Measurements from ENCODE around the gene TMEM207. TPM values are rescaled to one million over a fixed set of nuclear protein-coding genes. Genes with fewer than 3 reads are reported as not detected.

Gene TMEM207
- polyA plus RNA-seq, 1 of the 3 experiments (the other 2 are of a cell fraction) = not detected

DNA sequence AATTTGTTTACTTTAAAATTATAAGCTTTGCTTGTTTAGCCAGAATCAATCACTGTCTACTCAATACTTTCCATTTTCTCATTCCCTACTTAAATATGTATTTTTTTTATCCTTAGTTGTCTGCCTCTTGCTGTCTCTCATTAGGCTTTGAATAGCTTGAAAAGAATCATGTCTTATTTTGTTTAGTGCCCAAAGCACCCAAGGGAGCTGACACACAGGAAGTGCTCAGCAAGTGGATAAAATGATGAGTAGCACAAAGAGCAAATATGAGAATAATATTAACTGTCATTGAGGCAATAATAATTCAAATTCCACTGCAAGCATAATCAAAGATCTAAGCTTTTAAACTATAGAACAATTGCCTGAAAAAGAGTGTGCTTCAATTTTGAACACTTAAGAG, 45.2 kb upstream of the TMEM207 start:
- no peaks in the 10 kb centered on the region for H3K4me1 ChIP-seq (ENCODE audit: control insufficient read depth in 1 of 2, insufficient read depth in 2 of 2, low read depth in 1 of 2, low read length in 1 of 2)
- H2AFZ ChIP-seq (ENCODE audit: low read depth) = no peak overlapping the region
- CTCF ChIA-PET = interaction anchor here (0.6 kb wide), 1 partner anchor 218 kb away, joined by 4 read pairs; no protein-coding TSS in a partner anchor

GRCh38 chr3:190492966-190493365, 43.3 kb upstream of the TMEM207 start:
- Histone ChIP-seq H3F3A (replicated peaks; ENCODE audit: insufficient read depth) (no peaks in the 10 kb centered on the region), H3K79me2 (ENCODE audit: insufficient read depth) (no peaks in the 10 kb centered on the region), H3K4me3 (ENCODE audit: low read depth in 2 of 2, low read length in 1 of 2) (no peak overlapping the region), H3K36me3 (replicated peaks in 1 of 2; ENCODE audit: control insufficient read depth in 1 of 2, insufficient read depth in 2 of 2, low read length in 1 of 2) (no peaks in the 10 kb centered on the region), H3K9ac (no peak overlapping the region), H3K9me3 (no peaks in the 10 kb centered on the region), H3K4me2 (no peak overlapping the region), H3K9me2 (no peaks in the 10 kb centered on the region), H3K27ac (ENCODE audit: low read depth in 2 of 2, low read length in 1 of 2) (no peak overlapping the region), H3K4me1 (ENCODE audit: control insufficient read depth in 1 of 2, insufficient read depth in 2 of 2, low read depth in 1 of 2, low read length in 1 of 2) (no peaks in the 10 kb centered on the region), H3K27me3 (ENCODE audit: insufficient read depth) (no peaks in the 10 kb centered on the region; the same call in 1 of the 2 replicates), H4K20me1 (ENCODE audit: insufficient read depth) (no peaks in the 10 kb centered on the region), H2AFZ (ENCODE audit: low read depth) (no peak overlapping the region)
- CTCF ChIA-PET = no interaction called here
- POLR2A ChIA-PET = no interaction called here
- WGBS (ENCODE audit: low lambda C conversion rate) = 8% methylated on average over 4 of the region's 4 CpGs
- no peak for DNase-seq
- TF ChIP-seq ZBTB33 (IDR thresholded peaks at IDR 0.05; ENCODE audit: borderline replicate concordance, low read depth) (no peak), FOSL2 (IDR thresholded peaks at IDR 0.05; ENCODE audit: borderline replicate concordance, low read depth) (no peak), SMC3 (IDR thresholded peaks at IDR 0.05; ENCODE audit: low read depth, low read length) (no peak), YY1 (IDR thresholded peaks at IDR 0.05; ENCODE audit: low read depth) (no peak), EZH2phosphoT487 (IDR thresholded peaks at IDR 0.05; ENCODE audit: borderline replicate concordance, low read depth) (no peak), FOXM1 (IDR thresholded peaks at IDR 0.05; ENCODE audit: low read depth) (no peak), FOXJ3 (CRISPR knock-in tag; IDR thresholded peaks at IDR 0.05) (no peak), CHD2 (IDR thresholded peaks at IDR 0.05; ENCODE audit: low read length, partially characterized antibody) (no peak), TCF12 (IDR thresholded peaks at IDR 0.05) (no peak), RFX5 (IDR thresholded peaks at IDR 0.05; ENCODE audit: low read length) (no peak), REST (IDR thresholded peaks at IDR 0.05; ENCODE audit: low read depth, low read length) (no peak)
- TF ChIP-seq, protein P1, sequence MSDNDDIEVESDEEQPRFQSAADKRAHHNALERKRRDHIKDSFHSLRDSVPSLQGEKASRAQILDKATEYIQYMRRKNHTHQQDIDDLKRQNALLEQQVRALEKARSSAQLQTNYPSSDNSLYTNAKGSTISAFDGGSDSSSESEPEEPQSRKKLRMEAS (IDR thresholded peaks at IDR 0.05; ENCODE audit: low read depth) = no peak
- TF ChIP-seq, protein P2, sequence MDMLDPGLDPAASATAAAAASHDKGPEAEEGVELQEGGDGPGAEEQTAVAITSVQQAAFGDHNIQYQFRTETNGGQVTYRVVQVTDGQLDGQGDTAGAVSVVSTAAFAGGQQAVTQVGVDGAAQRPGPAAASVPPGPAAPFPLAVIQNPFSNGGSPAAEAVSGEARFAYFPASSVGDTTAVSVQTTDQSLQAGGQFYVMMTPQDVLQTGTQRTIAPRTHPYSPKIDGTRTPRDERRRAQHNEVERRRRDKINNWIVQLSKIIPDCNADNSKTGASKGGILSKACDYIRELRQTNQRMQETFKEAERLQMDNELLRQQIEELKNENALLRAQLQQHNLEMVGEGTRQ (IDR thresholded peaks at IDR 0.05; ENCODE audit: borderline replicate concordance, low read depth, low read length) = no peak

More for the DNA sequence above, 45.2 kb upstream of the TMEM207 start:
- Histone ChIP-seq H3K9me3 (no peaks in the 10 kb centered on the region), H3K9me2 (no peaks in the 10 kb centered on the region), H3K27ac (ENCODE audit: low read depth in 2 of 2, low read length in 1 of 2) (no peak overlapping the region), H3K36me3 (replicated peaks in 1 of 2; ENCODE audit: control insufficient read depth in 1 of 2, insufficient read depth in 2 of 2, low read length in 1 of 2) (no peaks in the 10 kb centered on the region), H3K9ac (no peak overlapping the region), H3F3A (replicated peaks; ENCODE audit: insufficient read depth) (no peaks in the 10 kb centered on the region), H4K20me1 (ENCODE audit: insufficient read depth) (no peaks in the 10 kb centered on the region), H3K79me2 (ENCODE audit: insufficient read depth) (no peaks in the 10 kb centered on the region), H3K4me2 (no peak overlapping the region), H3K27me3 (ENCODE audit: insufficient read depth) (no peaks in the 10 kb centered on the region; the same call in 1 of the 2 replicates), H3K4me3 (ENCODE audit: low read depth in 2 of 2, low read length in 1 of 2) (no peak overlapping the region)
- DNase-seq = no peak
- TF ChIP-seq GABPA (IDR thresholded peaks at IDR 0.05; ENCODE audit: low read depth) (no peak), FOSL2 (IDR thresholded peaks at IDR 0.05; ENCODE audit: borderline replicate concordance, low read depth) (no peak), MXI1 (IDR thresholded peaks at IDR 0.05; ENCODE audit: low read depth, low read length) (no peak), RAD21 (IDR thresholded peaks at IDR 0.05; ENCODE audit: low read length) (no peak), POLR2AphosphoS5 (IDR thresholded peaks at IDR 0.05; ENCODE audit: low read depth, low read length) (no peak), FOXJ3 (CRISPR knock-in tag; IDR thresholded peaks at IDR 0.05) (no peak), RFX5 (IDR thresholded peaks at IDR 0.05; ENCODE audit: low read length) (no peak), ZBTB33 (IDR thresholded peaks at IDR 0.05; ENCODE audit: borderline replicate concordance, low read depth) (no peak)
- POLR2A ChIA-PET = no interaction called here

Data from SK-N-SH (cell line).